Keratinocyte (primary cell): ENCODE results near the gene PCBP2. TPM values are rescaled to one million over a fixed set of nuclear protein-coding genes. Genes with fewer than 3 reads are reported as not detected.

Experiments
- DNase-seq: peaks from one replicate; pipeline ENCODE4 v3.0.0-alpha.2; 2011; ENCODE audit warnings: low read depth, missing footprints, low spot score
- FAIRE-seq: peaks from 2 replicates; lab custom pipeline; 2011; peaks lifted over from hg19 to GRCh38; lab: Jason Lieb, UNC
- H2AFZ ChIP-seq: 2 replicates; pipeline ENCODE4 v1.6.0; 2012; ENCODE audit warnings: low read length, control low read depth, inconsistent platforms; ENCODE audit not compliant: control insufficient read depth
- H3K27ac ChIP-seq: 2 replicates; pipeline ENCODE4 v1.5.1; 2011; ENCODE audit warnings: low read length; ENCODE audit not compliant: control insufficient read depth, insufficient read depth
- H3K27me3 ChIP-seq: 3 replicates; pipeline ENCODE4 v1.6.0; 2011; ENCODE audit warnings: low read length; ENCODE audit not compliant: control insufficient read depth, insufficient read depth; ENCODE audit errors: extremely low read depth
- H3K36me3 ChIP-seq, 2 experiments: 2 replicates in 1 of 2; 3 replicates in 1 of 2; pipeline ENCODE4 v1.5.1; 2011; ENCODE audit warnings: low read length in 2 of 2, mild to moderate bottlenecking in 1 of 2; ENCODE audit not compliant: control insufficient read depth in 2 of 2, insufficient read depth in 2 of 2; ENCODE audit errors: extremely low read depth in 1 of 2
- H3K4me1 ChIP-seq: 3 replicates; pipeline ENCODE4 v1.5.1; 2011; ENCODE audit warnings: low read length; ENCODE audit not compliant: control insufficient read depth, insufficient read depth; ENCODE audit errors: extremely low read depth
- H3K4me2 ChIP-seq: 3 replicates; pipeline ENCODE4 v1.6.0; 2011; ENCODE audit warnings: low read depth, low read length; ENCODE audit not compliant: control insufficient read depth, insufficient read depth; ENCODE audit errors: extremely low read depth
- H3K4me3 ChIP-seq, 3 experiments: fragments of 200-600 bp in 1 of 3; sonication (generic) in 1 of 3; 2 replicates in 2 of 3; 3 replicates in 1 of 3; pipeline ENCODE4 v1.5.1; 2011 to 2016; ENCODE audit warnings: low read length in 3 of 3, mild to moderate bottlenecking in 3 of 3, control low read depth in 2 of 3, inconsistent platforms in 1 of 3, low read depth in 1 of 3, mixed read lengths in 1 of 3, mixed run types in 1 of 3, moderate library complexity in 1 of 3; ENCODE audit not compliant: control insufficient read depth in 2 of 3, insufficient read depth in 2 of 3; ENCODE audit errors: extremely low read depth in 1 of 3
- H3K79me2 ChIP-seq: 2 replicates; pipeline ENCODE4 v1.6.0; 2012; ENCODE audit warnings: low read length; ENCODE audit not compliant: control insufficient read depth, insufficient read depth
- H3K9ac ChIP-seq: 3 replicates; pipeline ENCODE4 v1.6.0; 2011; ENCODE audit warnings: low read length; ENCODE audit not compliant: control insufficient read depth, insufficient read depth; ENCODE audit errors: extremely low read depth
- H3K9me1 ChIP-seq: 3 replicates; pipeline ENCODE4 v1.6.0; 2011; ENCODE audit warnings: low read length; ENCODE audit not compliant: control insufficient read depth, insufficient read depth; ENCODE audit errors: extremely low read depth
- H3K9me3 ChIP-seq: 2 replicates; pipeline ENCODE4 v1.5.1; 2012; ENCODE audit warnings: low read depth, low read length; ENCODE audit not compliant: control insufficient read depth
- H4K20me1 ChIP-seq: 3 replicates; pipeline ENCODE4 v1.6.0; 2011; ENCODE audit warnings: low read length; ENCODE audit not compliant: control insufficient read depth, insufficient read depth; ENCODE audit errors: extremely low read depth
- CTCF ChIP-seq, 3 experiments: IDR thresholded peaks in 1 of 3; conservative IDR thresholded peaks in 1 of 3; optimal IDR thresholded peaks in 1 of 3; 2 replicates in 2 of 3; 3 replicates in 1 of 3; pipeline versions ENCODE3 to v1.5.1; 2011; ENCODE audit warnings: low read length in 3 of 3, mild to moderate bottlenecking in 3 of 3, moderate library complexity in 2 of 3, control low read depth in 1 of 3, inconsistent platforms in 1 of 3; ENCODE audit not compliant: insufficient read depth in 2 of 3; ENCODE audit errors: extremely low read depth in 1 of 3
- EZH2 ChIP-seq: IDR thresholded peaks from one replicate; pipeline ENCODE4 v1.6.1; 2012; ENCODE audit warnings: inconsistent platforms, mild to moderate bottlenecking, low read length, moderate library complexity
- dilution Hi-C: fragments of 300-500 bp; cut with MboI; formaldehyde crosslinking; loops from one replicate; pipeline ENCODE4 v1.7.0; 2020; ENCODE audit warnings: low sequenced_read_pairs; ENCODE audit not compliant: extremely low pct_ligation_motif_present
- polyA plus RNA-seq, 5 experiments: library from polyadenylated mRNA; depleted of rRNA in 3 of 5; stranded (reverse) in 3 of 5; stranded (forward) in 1 of 5; unstranded in 1 of 5; fragments of >200 nt; gene quantifications; 1 replicate in 1 of 5; 2 replicates in 3 of 5; 3 replicates in 1 of 5; pipeline versions ENCODE4 v1.2.1 to v1.2.3, GENCODE V29; 2011 to 2012; ENCODE audit warnings: missing spikeins in 2 of 5, low read depth in 1 of 5, low replicate concordance in 1 of 5

Gene PCBP2
- polyA plus RNA-seq, 1 donor (not counting 4 experiments of a cell fraction or from before 2014, with no cell fraction given) = 238 TPM

- no peak overlapping the region for H2AFZ ChIP-seq
- no peaks in the 10 kb centered on the region for H3K27me3 ChIP-seq
- H3K36me3 ChIP-seq = peaks cover 30 to 32% of the 10 kb centered on the region in 2 experiments
- H4K20me1 ChIP-seq = no peaks in the 10 kb centered on the region
- TF ChIP-seq EZH2 (no peak), CTCF (optimal IDR thresholded peaks at IDR 0.05 in 1 of 3, IDR thresholded peaks at IDR 0.05 in 1 of 3, conservative IDR thresholded peaks at IDR 0.05 in 1 of 3; ENCODE audit: extremely low read depth in 1 of 3, insufficient read depth in 2 of 3, low read length in 3 of 3) (no peak)
- DNase-seq (no peak), FAIRE-seq (no peak)
- H3K79me2 ChIP-seq = no peaks in the 10 kb centered on the region
- H3K9me1 ChIP-seq = no peaks in the 10 kb centered on the region
- H3K4me3 ChIP-seq = no peak overlapping the region
- no peak overlapping the region for H3K4me2 ChIP-seq
- H3K27ac ChIP-seq = no peak overlapping the region
- H3K4me1 ChIP-seq = no peaks in the 10 kb centered on the region
- H3K9me3 ChIP-seq = no peaks in the 10 kb centered on the region
- H3K9ac ChIP-seq = no peak overlapping the region
- dilution Hi-C loops = no loop called here
Observed at GRCh38 chr12:53516758-53517455, 65.0 kb downstream of the PCBP2 start.

- no peak overlapping the region for H2AFZ ChIP-seq
- H3K9ac ChIP-seq = no peak overlapping the region
- H3K27me3 ChIP-seq = no peaks in the 10 kb centered on the region
- no peak overlapping the region for H3K4me2 ChIP-seq
- no peaks in the 10 kb centered on the region for H3K4me1 ChIP-seq
- no peak for FAIRE-seq
- no peaks in the 10 kb centered on the region for H3K79me2 ChIP-seq
- H3K4me3 ChIP-seq = no peak overlapping the region
- H3K9me1 ChIP-seq = no peaks in the 10 kb centered on the region
- peaks cover 27 to 28% of the 10 kb centered on the region in 2 experiments for H3K36me3 ChIP-seq
- no peak for DNase-seq
- no peak for TF ChIP-seq CTCF (optimal IDR thresholded peaks at IDR 0.05 in 1 of 3, IDR thresholded peaks at IDR 0.05 in 1 of 3, conservative IDR thresholded peaks at IDR 0.05 in 1 of 3; ENCODE audit: extremely low read depth in 1 of 3, insufficient read depth in 2 of 3, low read length in 3 of 3)
- TF ChIP-seq EZH2 = no peak
- H3K9me3 ChIP-seq = no peaks in the 10 kb centered on the region
- dilution Hi-C loops = no loop called here
- no peak overlapping the region for H3K27ac ChIP-seq
- no peaks in the 10 kb centered on the region for H4K20me1 ChIP-seq
Observed at GRCh38 chr12:53518381-53518780, 66.5 kb downstream of the PCBP2 start.
